GM18861 (cell line): Measurements from ENCODE around the gene CNTN5.

ENCODE experiments used
- ATAC-seq: cut with Tn5 transposase; IDR thresholded peaks from one replicate; pipeline ENCODE4 v1.9.1; 2021; ENCODE audit not compliant: unreplicated experiment

Gene CNTN5

DNA sequence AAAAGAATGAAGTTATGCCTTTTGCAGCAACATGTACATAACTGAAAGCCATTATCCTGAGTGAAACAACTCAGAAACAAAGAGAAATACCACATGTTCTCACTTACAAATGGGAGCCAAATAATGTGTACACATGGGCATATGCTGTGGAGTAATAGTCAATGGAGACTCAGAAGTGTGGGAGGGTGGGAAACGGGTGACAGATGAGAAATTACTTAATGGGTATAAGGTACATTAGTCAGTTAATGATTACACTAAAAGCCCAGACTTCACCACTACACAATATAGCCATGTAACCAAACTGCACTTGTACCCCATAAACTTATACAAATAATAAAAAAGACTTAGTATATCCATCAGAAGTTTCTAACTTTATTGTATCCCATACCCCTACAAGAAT is 992.3 kb downstream of the CNTN5 start:
- ATAC-seq: no peak

DNA sequence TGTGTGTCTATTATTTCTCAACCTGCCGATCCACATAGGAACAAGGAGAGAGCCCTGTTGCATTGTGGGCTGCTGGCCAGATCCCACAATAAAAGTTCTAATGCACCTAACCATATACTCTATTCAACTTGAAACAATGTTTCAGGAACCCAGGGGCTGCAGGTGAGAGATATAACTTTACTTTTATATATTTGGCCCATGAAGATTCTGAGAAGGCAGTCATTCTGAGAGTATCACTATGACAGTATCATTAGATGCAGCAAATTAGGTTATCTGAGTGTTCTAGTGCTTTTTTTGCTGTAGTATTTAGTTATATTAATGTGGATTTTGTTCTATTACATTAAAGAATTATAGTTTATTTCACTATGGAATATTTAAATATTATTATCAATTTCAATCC is 1011.2 kb downstream of the CNTN5 start:
- no peak for ATAC-seq

DNA sequence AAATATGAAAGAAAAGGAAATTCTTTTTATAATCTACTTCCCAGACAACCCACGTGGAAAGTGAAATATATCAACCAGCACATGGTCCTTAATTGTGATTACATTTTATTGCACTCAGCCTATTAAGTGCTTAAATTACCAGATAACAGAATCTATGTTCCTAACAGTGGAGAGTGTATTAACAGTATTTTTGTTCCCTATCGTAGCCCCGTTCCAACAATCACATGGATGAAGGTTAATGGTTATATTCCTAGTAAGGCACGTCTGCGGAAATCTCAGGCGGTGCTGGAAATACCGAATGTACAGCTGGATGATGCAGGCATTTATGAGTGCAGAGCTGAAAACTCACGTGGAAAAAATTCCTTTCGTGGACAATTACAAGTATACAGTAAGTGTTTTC is 1040.3 kb downstream of the CNTN5 start:
- no peak for ATAC-seq

DNA sequence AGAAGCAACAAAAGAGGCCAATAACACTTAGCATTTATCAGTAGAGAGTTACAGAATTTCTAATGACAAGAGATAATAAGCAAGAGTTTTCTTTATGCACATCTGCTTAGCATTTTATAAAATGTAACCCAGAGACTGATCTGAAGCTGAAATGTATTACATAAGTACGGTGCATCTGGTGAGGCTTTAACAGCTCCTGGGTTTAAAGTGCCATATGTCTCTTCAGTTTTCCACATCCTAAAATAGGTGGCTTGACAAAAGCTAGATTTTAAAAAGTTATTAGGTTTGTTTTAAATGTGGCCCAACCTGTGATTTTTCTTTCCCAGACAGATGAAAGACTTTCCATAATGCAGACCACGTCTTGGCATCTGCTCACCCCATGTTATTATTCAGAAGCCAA is 1045.7 kb downstream of the CNTN5 start:
- ATAC-seq: no peak

DNA sequence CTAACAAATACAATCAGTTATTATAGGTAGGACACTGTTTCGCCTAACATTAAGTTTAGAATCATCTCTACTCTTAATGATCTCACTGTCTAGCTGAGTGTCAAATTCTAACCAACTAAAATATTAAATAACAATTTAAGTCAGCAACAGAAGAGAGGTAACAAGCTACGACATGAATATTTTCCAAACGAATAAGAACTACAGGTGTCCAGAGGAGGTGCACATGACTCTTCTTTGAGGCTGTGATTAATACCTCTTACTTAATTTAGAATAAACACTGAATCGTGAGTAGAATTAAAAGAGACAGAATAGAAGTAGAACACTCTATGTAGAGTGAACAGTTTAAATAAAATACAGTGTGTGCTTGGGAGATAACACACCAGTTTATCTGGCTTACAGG is 1047.4 kb downstream of the CNTN5 start:
- ATAC-seq: no peak

DNA sequence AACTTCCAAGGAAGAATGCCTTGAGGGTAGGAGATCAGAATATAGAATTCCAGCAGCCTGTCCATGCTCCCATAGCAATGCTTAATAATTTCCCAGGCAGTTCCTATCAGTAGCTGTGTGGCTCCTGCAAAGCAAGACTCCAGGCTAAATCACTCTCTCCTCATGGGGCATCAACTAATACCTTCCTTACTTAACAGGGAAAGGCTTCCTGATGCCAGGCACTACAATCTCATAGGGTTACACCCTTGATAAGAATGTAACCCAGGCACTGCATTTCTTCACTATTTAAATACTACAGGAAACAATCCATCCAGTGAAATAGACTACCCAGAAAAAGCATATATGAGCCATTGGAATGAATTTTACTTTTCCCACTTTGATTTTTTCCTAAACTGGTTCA is 1051.4 kb downstream of the CNTN5 start:
- ATAC-seq: no peak

- ATAC-seq: no peak
These were observed 1059.6 kb downstream of the CNTN5 start for GRCh38 chr11:100080381-100080780.

GRCh38 chr11:100080821-100081220 is 1060.1 kb downstream of the CNTN5 start:
- no peak for ATAC-seq

DNA sequence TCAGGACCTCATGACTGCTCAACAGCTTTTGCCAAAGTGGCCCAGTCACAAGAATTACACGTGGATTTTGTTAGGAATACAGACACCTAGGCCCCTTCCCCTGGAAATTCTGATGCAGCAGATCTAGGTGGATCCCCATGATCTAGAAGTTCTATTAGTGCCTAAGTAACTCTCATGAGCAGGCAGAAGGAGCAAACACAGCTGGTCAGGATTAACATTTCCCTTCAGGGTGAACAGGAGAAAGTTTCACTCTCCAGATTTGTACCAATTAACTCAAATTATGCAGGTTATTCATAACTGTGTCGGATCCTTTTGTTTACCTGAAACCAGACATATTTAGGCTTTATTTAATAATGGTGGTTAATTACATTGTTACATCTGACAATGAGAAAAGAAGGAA is 1072.9 kb downstream of the CNTN5 start:
- ATAC-seq: no peak

- ATAC-seq: no peak
These were observed 1073.5 kb downstream of the CNTN5 start for GRCh38 chr11:100094121-100094865.

- no peak for ATAC-seq
These were observed 1075.1 kb downstream of the CNTN5 start for GRCh38 chr11:100095809-100096208.

GRCh38 chr11:100098560-100098959 is 1077.8 kb downstream of the CNTN5 start:
- ATAC-seq: no peak

- ATAC-seq: no peak
These were observed 1084.7 kb downstream of the CNTN5 start for GRCh38 chr11:100105255-100105981.

DNA sequence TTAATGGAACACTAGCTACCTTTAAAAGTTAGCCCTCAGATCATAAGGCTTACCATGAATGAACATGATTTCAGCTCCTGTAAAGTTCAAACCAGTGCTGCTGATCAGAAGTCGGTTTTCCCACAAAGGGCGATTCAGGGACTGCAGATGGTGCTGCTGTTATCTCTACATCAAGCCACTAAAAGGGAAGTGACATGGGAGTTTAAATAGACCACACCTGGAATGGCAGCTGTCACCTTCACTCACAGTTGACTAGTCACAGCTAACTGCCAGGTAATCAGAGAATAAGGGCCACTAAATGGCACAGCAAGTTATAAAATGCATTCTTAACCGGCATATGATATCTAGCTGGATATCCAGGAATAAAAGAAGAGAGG is 1085.2 kb downstream of the CNTN5 start:
- no peak for ATAC-seq

DNA sequence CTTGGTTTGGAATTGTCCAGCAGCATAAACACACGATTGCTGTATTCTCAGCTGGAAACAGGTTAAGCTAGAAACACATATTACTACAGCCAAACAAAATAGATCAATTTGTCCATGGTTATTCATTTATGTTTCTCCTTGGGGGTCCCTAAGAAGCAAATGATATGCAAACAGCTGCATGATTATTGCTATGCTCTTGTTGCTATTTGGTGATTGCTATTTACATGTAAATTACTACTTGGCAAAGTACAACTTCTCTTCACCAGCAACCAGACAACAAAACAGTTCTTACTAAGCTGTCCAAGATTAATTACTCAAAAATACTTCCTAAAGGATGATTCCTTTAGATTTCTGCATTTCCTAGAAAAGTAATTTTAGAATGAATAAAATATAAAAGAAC is 1098.4 kb downstream of the CNTN5 start:
- ATAC-seq: no peak

DNA sequence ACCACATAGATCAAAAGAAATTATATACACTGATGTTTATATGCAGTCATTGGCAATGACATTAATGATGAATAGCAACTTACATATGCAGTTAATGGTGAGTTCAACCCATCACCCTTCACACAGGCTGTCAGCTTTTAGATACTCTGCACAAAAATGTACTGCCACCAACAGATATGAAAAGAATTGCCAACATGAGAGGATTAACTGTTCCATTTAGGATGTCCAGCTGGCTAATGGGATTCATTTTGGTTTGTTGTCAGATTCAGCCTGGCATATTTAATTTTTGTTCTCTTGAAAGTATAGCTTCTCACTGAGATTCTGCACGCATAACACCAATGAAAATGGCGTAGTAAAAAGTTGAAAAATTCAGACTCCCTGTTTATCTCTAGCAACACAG is 1112.4 kb downstream of the CNTN5 start:
- ATAC-seq: no peak

- ATAC-seq: no peak
These were observed 1120.5 kb downstream of the CNTN5 start for GRCh38 chr11:100141201-100141600.

GRCh38 chr11:100151944-100152343 is 1131.2 kb downstream of the CNTN5 start:
- ATAC-seq: no peak

DNA sequence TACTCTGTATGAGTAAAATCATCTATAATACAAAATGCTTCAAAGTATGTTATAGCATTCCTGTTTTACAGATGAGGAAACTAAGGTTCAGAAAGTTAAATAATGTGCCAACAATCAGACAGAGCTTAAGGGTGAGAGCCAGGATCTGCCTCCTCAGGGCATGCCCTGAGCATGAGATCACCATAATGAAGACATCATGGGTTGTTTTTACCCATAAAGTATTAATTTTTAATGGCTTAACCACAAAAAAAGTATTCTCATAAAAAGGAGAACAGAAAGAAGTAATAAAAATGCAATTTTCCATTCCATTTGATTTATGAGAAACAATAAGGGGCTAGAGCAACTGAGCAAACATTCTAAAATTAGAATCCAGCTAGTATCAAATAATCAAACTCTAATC is 1132.0 kb downstream of the CNTN5 start:
- no peak for ATAC-seq

DNA sequence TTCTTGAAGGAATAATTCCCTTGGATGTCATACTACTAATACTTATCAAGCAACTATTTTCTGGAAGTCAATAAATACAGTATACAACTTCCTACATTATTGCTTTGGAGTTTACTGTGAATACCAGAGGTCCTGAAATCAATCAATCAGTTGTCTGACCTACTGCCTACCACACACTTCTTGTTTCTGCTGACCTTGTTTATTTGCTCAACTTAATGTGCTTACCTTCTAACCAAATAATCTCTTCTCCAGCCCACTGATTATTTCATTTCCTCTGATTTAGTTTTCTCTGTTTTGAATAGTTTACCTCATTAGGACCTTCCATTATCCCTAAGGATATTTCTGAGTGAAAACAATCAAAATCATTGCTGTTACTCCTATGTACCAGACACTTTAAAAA is 1142.7 kb downstream of the CNTN5 start:
- ATAC-seq: no peak

DNA sequence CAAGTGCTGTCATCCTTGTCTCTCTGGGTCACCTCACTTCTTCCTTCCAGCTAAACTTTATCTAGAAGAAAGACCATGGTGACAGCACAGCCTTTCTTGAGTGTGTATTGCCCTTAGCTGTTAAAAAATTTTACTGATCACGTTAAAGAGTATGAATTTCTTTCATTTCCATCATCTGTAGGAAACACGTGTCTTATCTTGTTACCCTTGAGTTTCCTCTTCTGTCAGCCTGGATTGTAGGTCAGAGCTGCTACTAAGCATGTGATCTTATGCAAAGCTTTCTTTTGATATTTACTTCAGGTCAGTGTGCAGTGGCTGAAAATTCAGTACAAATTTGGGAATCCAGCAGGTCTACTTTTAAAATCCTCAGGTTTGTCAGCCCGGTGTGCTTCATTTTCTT is 1154.1 kb downstream of the CNTN5 start:
- no peak for ATAC-seq

DNA sequence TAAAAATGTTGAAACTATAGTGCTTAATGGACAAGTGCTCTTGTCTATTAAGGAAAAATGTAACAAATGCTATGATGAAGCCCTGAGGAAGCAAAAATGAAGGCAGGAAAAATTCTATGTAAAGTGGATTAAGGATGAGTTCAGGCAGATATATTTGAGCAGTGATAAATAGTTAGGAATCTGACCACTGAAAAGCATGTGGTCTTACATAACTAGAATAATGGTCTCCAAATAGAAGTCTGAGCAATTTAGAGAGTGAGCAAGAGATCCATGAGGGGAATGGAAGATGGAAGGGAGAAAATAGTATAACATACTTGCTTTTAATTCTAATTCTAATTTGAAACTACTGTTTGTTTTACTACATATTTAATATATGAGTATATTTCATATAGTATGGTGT is 1155.7 kb downstream of the CNTN5 start:
- no peak for ATAC-seq

DNA sequence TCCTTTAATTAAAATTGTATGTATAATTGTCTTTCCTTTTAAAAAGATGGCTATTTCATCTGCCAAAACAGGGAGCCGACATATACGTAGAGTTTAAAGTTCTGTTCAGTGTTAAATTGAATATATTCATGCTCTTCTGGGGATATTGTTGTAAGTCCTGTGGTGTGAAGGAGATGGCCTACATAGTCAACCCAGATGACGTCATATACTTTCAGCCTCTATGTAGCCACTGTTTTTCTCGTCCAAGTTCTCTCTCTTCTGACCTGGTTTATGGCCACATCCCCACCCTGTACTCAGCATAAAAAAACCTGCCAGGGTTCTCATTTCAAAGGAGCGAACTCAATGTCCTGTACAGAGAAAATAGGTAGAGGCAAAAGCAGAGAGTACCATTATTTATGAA is 1156.9 kb downstream of the CNTN5 start:
- no peak for ATAC-seq
